H1 (cell line): ENCODE measurements around the gene TMEM269. TPM values are rescaled to one million over a fixed set of nuclear protein-coding genes. Genes with fewer than 3 reads are reported as not detected.

Experiments used
- KDM4A ChIP-seq: IDR thresholded peaks from one replicate; pipeline ENCODE4 v1.7.1; 2012; ENCODE audit warnings: low read depth, mild to moderate bottlenecking, moderate library complexity, low read length, inconsistent platforms; ENCODE audit not compliant: severe bottlenecking
- TEAD4 ChIP-seq: IDR thresholded peaks from 2 replicates; pipeline ENCODE4 v1.6.1; 2012; ENCODE audit warnings: low read depth, low read length, inconsistent platforms, mixed read lengths
- polyA plus RNA-seq, 7 experiments: library from polyadenylated mRNA; depleted of rRNA in 3 of 7; stranded (reverse) in 5 of 7; unstranded in 2 of 7; fragments of >200 nt in 5 of 7; fragments of 200-250 nt in 2 of 7; gene quantifications; 1 replicate in 5 of 7; 2 replicates in 1 of 7; 4 replicates in 1 of 7; pipeline versions ENCODE4 v1.2.1 to v1.2.3, GENCODE V29; 2011 to 2013; ENCODE audit warnings: missing spikeins in 2 of 7, mixed read lengths in 2 of 7
- total RNA-seq: library from RNA; stranded (reverse); fragmentation: NEBNext Ultra II Directional; extraction: Animal tissue kit (Norgen Biotek cat#: 25700); gene quantifications from 2 replicates; pipeline ENCODE4 v1.2.1, GENCODE V29; 2021

The TMEM269 gene
- total and polyA plus RNA-seq, 2 of the 8 experiments (the other 6 are each of a cell fraction or from before 2014, with no cell fraction given), result 0.14 to 0.35 TPM

DNA sequence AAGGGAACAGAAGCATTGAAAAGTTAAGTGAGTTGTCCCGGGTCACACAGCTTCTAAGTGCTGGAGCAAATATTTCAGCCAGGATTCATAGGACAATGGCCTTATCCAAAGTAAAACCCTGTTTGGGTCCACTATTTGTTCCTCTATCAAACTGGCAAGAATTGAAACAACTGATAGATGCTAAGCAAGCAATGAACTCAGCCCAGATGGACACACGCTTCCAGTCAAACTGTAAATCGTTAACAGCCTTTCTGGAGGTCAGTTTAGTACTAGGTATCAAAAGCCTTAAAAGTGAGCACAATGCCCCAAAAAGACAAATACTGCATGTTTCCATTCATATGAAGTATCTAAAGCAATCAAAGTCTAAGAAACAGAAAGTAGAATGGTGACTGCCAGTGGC lies 33.2 kb downstream of the TMEM269 start (continued):
- no peak for TF ChIP-seq TEAD4
- no peak for TF ChIP-seq KDM4A
- TF ChIP-seq, all 59 proteins: peak for 0
